GM19452 (cell line): ENCODE data around the gene FGF14.
"Not testable (repeated sequence)": the region's sequence is repeated elsewhere in the genome, so short reads cannot be mapped to it uniquely, and the experiment has no call there.

Experiments used
- ATAC-seq: cut with Tn5 transposase; IDR thresholded peaks from one replicate; pipeline ENCODE4 v1.9.1; 2021; ENCODE audit not compliant: unreplicated experiment

The FGF14 gene

GRCh38 chr13:102068323-102068722 is 333.5 kb downstream of the FGF14 start:
- ATAC-seq = not testable (repeated sequence)

GRCh38 chr13:102055090-102055779 is 346.6 kb downstream of the FGF14 start:
- ATAC-seq = no peak

GRCh38 chr13:102049853-102050252 is 352.0 kb downstream of the FGF14 start:
- ATAC-seq = no peak

DNA sequence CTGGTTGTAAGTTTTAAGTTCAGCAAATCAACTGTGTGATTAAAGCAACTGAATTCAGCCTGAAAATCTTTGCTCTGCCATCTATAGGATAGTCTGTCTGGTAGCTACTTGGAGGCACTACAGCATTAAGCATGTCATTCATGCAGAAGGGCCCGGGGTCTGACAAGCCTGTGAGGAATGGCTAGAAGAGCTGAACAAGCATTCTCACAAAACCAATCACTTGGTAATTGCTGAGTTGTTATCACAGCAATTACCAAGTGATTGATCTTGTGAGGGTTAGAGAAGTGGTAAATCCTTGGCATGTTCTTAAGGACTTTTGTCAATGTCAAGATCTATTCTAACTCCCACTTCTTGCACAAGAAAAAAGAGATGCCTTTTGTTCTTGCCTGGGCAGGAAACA is 356.1 kb downstream of the FGF14 start:
- ATAC-seq = no peak

- no peak for ATAC-seq
Measured at GRCh38 chr13:102042746-102043145, 359.1 kb downstream of the FGF14 start.

DNA sequence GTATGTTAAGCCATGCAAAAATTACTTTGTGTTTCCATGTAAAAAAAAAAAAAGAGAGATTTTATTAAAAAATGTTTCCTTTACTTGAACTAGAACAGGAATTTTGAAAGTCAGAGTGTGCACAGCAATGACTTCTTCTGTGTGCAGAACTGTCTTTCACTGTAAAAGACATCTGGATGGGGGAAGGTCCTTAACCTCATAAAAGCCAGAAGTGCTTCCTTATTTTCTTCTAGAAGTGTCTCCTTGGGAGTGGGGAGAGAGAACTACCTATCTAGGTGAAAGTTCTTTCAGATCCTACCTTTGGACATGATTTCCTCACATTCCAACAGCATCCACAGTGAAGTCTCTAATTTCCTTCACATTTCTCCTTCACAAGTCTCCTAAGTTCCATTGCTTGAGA is 360.3 kb downstream of the FGF14 start:
- ATAC-seq = no peak

DNA sequence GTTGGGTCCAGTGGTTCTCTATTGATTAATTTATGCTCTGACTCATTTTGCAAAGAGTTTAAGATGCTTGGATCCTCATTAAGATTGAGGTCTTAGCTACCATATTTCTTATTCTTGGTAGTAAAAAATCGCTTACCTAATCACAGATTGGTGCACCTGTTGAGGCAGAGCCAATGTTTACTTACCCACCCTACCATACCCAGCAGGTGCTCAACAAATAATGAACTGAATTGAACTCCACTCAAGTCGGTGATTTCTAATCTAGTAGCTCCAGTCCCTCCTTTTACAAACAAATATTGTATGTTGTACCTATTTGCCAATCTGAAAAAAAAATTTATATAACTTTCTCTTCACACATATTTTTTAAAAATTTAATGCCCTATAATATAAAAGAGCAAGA is 361.0 kb downstream of the FGF14 start:
- ATAC-seq = no peak

DNA sequence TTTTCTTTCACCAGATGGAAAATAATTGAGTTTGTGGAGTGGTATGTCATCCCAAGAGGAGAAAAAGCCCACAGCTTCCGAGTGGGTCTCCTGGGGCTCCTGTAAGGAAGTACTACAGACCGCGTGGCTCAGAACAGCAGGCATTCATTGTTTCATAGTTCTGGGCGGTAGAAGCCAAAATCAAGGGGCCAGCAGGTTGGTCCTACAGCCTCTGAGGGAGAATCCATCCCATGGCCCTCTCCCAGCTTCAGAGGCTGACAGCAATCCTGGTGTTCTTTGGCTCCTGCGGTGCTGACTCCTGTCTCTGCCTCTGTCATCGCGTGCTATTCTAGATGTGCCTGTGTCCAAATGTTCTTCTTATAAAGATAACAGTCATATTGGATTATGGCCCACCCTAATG is 362.6 kb downstream of the FGF14 start:
- no peak for ATAC-seq

GRCh38 chr13:102038787-102039186 is 363.1 kb downstream of the FGF14 start:
- ATAC-seq = no peak

GRCh38 chr13:102035969-102036368 is 365.9 kb downstream of the FGF14 start:
- peak; percentile 53 for ATAC-seq

- no peak for ATAC-seq
Measured at GRCh38 chr13:102033857-102034331, 368.0 kb downstream of the FGF14 start.

DNA sequence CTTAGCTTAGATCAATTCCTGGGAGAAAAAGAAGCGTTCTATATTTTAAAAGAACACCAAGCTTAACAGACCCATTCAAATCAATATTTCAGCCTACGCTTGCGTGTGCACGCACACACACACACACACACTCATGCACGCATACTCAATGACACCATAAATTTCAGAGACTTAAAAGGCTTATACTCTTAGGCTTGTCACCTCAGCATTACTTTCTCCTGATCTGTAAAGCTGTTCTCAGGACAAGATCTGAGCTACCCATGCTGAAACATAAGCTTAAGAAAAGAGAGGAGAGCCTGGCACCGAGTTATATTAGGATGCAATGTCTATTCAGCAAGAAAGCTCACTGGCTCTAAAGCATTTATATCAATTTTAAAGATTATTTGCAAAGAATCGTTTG is 368.5 kb downstream of the FGF14 start:
- no peak for ATAC-seq

DNA sequence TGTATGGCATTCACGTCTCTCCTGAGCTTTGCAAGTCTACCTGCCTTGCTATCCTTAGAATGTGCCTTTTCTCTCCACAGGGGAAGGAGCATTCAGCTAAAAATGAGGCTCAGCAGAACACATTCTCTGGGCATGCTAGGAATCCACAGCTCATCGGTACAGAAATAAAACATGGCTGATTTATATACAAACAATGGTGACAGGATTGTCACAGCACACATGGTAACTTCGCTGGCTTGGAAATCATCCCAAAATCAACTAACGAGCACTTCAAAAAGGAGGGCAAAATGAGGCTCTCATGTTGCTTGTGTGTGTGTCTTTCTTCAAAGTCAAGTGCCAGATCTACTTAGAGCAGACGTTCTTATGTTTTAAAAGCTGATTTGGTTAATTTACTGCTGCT is 373.0 kb downstream of the FGF14 start:
- ATAC-seq = no peak

GRCh38 chr13:102028206-102028605 is 373.6 kb downstream of the FGF14 start:
- ATAC-seq = no peak

DNA sequence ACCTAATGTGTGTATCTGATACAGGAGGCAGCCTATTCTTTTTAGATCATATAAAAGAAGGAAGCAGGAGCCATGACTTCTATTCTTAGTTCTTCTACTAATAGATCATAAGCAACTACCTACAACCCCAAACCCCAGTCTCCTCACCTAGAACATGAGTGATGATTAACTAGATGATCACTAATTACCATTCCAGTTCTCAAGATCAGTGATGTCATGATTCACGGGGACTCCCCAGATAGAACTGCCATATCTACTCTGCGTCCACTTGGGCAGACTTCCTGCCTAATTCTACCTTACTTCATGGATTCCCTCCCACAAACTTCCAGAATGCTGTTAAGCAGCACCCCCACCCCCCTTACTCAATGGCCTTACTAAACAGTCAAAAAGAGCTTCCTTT is 380.1 kb downstream of the FGF14 start:
- ATAC-seq = no peak

- ATAC-seq = no peak
Measured at GRCh38 chr13:102020611-102021216, 381.1 kb downstream of the FGF14 start.

GRCh38 chr13:102018716-102019115 is 383.1 kb downstream of the FGF14 start:
- no peak for ATAC-seq

DNA sequence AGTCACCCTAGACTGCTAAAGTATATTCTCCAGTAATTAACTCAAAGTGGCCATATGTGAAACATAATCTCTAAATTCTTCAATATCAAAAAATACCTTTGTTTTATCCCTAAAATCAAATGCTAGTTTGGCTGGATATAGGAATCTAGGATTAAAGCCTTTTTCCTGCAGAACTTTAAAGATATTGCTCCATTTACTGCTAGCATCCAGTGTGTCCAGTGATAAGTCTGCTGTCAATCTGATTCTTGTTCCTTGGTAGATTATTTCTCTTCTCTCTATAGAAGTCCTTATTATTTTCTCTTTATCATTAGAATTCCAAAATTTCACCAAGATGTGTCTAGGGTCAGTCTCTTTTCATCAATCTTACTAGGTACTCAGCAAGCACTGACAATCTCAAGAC is 384.6 kb downstream of the FGF14 start:
- no peak for ATAC-seq

DNA sequence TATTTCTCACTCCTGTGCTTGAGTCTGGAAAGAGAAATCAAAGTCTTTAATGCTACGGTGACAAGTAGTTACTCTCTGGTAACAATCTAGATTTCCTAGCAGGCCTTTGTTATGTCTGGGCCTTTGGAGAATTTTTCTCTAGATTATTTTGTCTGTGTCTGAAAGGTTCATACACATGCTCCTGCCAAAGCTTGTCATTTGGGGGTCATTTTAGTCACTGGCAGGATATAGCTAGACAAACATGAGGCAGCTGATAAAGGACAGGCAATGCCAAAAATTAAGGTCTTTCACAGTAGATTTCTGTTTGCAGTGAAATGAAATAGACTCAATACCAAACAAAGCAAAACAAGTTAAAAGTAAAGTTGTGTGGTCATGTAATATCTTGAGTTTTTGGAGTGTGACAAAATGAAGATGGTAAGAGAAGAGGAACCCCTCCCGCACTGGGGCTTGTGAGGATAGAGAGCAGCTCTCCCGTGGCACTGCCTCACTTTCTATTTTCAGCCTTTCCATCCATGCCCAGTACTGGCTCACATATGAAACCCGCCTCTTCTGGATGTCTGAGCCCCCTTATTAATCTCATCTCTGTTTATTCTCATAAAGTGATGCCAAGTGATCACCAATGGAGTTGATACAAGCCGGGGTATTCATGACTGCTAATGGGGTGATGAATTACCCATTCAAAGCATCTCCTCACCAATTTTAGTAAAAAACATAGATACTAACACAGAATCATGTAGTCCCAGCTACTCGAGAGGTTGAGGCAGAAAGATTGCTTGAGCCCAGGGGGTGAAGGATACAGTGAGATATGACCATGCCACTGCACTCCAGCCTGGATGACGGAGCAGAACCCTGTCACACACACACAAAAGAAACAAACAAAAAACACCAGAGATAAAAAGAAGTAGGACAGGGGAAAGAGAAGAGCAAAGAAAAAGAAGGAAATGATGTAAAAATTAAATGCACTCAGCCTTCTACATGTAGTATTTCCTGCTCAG is 389.3 kb downstream of the FGF14 start:
- ATAC-seq = no peak

DNA sequence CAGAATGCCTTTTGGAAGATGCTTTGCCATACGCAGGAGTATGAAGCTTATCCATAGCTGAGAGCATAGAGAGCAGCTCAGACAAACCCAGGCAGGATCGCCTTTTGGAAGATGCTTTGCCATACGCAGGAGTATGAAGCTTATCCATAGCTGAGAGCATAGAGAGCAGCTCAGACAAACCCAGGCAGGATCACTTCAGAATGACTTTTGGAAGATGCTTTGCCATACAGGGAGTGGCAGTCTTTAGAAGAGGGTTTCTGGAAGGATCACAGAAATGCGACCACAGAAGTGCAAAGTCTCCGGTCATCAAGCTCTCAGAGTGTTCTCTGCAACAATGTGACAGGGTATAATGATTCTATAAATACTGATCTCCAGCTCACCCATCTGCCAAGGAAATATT is 390.4 kb downstream of the FGF14 start:
- ATAC-seq = not testable (repeated sequence)

DNA sequence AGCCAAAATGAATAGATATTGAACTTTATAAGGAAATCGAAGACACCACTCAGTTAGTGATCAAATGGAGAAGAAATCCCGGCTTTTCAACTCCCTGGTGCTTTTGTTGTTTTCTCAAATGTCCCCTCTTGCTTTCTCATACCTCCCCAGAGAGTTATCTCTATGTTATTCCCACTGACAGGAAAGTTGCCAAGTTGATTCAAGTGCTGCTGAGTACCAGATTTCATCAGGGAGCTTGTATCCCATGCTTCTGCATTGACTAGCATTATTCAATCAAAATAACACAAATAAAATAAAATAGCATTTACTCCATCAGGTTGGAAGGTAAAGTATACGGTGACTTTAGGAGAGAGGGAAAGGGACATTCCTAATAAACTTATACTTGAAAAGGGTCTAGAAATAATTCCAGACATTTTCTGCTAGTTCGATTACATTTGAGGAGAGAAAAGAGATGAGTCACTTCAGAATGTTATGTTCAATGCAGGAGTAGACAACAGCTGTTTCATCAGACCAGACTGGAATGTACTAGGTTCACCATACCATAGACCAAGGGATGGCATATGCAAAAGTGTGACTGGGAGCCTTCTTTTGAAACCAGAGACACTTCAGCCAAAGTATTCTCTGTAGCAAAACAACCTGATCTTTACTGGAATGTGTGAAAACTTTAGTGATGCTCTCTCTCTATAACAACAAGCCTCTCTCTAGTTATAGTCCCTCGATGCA is 397.8 kb downstream of the FGF14 start:
- no peak for ATAC-seq
